Neural progenitor cell (in vitro differentiated cells): Measurements from ENCODE around the gene PLCG2.

ENCODE experiments used
- EZH2 ChIP-seq: fragments of 200-600 bp; sonication (generic); IDR thresholded peaks from 2 replicates; pipeline ENCODE4 v1.6.1; 2017; ENCODE audit warnings: antibody characterized with exemption, mild to moderate bottlenecking, moderate library complexity
- EZH2phosphoT487 ChIP-seq: fragments of 200-600 bp; sonication (generic); IDR thresholded peaks from 2 replicates; pipeline ENCODE4 v1.6.1; 2017; ENCODE audit warnings: antibody characterized with exemption
- TF ChIP-seq, protein P1 (sequence below): fragments of 200-600 bp; sonication (generic); IDR thresholded peaks from 2 replicates; pipeline ENCODE4 v1.5.1; 2017; ENCODE audit warnings: antibody characterized with exemption, mild to moderate bottlenecking

DNA sequence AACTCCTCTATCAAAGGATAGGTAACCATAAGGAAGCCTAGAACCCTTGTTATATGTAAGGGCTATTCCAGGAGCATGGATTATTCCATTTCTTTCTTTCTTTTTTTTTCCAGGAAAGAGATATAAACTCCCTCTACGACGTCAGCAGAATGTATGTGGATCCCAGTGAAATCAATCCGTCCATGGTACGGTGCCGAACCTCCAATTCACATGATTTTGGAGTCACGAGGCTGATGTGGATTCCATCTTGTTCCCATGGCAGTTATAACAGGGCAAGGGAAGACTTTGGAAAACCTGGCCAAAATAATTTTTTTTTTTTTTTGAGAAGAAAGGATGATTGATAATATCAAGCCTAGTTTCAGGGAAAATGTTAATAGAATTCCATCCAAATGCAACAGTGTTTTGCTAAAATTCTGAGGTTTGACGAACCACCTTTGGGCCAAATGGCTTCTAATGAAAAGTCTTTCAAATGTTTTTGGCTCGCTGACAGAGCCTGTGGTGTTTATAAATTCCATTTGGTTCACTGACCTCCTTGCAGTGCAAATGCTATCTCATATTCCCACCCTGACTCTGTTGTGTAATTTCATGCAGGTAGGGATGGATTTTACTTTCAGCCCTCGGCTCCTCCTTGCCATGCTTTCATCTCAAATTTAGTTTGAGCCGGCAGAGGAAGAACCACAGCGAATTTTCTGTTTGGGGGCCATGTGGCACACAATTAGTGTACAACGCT, 142.2 kb downstream of the PLCG2 start:
- no peak for TF ChIP-seq EZH2
- TF ChIP-seq, protein P1, sequence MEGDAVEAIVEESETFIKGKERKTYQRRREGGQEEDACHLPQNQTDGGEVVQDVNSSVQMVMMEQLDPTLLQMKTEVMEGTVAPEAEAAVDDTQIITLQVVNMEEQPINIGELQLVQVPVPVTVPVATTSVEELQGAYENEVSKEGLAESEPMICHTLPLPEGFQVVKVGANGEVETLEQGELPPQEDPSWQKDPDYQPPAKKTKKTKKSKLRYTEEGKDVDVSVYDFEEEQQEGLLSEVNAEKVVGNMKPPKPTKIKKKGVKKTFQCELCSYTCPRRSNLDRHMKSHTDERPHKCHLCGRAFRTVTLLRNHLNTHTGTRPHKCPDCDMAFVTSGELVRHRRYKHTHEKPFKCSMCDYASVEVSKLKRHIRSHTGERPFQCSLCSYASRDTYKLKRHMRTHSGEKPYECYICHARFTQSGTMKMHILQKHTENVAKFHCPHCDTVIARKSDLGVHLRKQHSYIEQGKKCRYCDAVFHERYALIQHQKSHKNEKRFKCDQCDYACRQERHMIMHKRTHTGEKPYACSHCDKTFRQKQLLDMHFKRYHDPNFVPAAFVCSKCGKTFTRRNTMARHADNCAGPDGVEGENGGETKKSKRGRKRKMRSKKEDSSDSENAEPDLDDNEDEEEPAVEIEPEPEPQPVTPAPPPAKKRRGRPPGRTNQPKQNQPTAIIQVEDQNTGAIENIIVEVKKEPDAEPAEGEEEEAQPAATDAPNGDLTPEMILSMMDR: no peak
- no peak for TF ChIP-seq EZH2phosphoT487
